Progenitor cell of endocrine pancreas (in vitro differentiated cells): ENCODE measurements around the gene DPYSL5. TPM values are rescaled to one million over a fixed set of nuclear protein-coding genes. Genes with fewer than 3 reads are reported as not detected.
"Not testable (repeated sequence)": the region's sequence is repeated elsewhere in the genome, so short reads cannot be mapped to it uniquely, and the experiment has no call there.

Experiments used
- DNase-seq: peaks from one replicate; pipeline ENCODE4 v3.0.0; 2021; ENCODE audit warnings: low spot score; ENCODE audit not compliant: unreplicated experiment
- H3K27ac Mint-ChIP-seq: 2 replicates; pipeline ENCODE4 v1.8.0; 2021; ENCODE audit warnings: mild to moderate bottlenecking, moderate library complexity, mixed read lengths
- H3K27me3 Mint-ChIP-seq: 2 replicates; pipeline ENCODE4 v1.8.0; 2021; ENCODE audit warnings: mixed read lengths
- H3K36me3 Mint-ChIP-seq: 2 replicates; pipeline ENCODE4 v1.8.0; 2022; ENCODE audit warnings: mixed read lengths; ENCODE audit not compliant: insufficient read depth
- H3K4me1 Mint-ChIP-seq: 2 replicates; pipeline ENCODE4 v1.8.0; 2021; ENCODE audit warnings: low read depth, mixed read lengths
- H3K4me3 Mint-ChIP-seq: 2 replicates; pipeline ENCODE4 v1.8.0; 2021; ENCODE audit warnings: low read depth, mild to moderate bottlenecking, moderate library complexity, mixed read lengths
- H3K9me3 Mint-ChIP-seq: 2 replicates; pipeline ENCODE4 v1.8.0; 2021; ENCODE audit warnings: low read depth, mixed read lengths
- total RNA-seq: library from RNA; stranded (reverse); gene quantifications from 2 replicates; pipeline ENCODE4 v1.2.1, GENCODE V29; 2021
- TF ChIP-seq, protein P1 (sequence below): fragments of 200-600 bp; sonication (generic); IDR thresholded peaks from one replicate; pipeline ENCODE4 v1.5.0; 2021; ENCODE audit warnings: antibody characterized with exemption, mild to moderate bottlenecking; ENCODE audit not compliant: unreplicated experiment

DPYSL5 gene
- total RNA-seq, 1 donor from 2014 or later: 75.0 TPM

DNA sequence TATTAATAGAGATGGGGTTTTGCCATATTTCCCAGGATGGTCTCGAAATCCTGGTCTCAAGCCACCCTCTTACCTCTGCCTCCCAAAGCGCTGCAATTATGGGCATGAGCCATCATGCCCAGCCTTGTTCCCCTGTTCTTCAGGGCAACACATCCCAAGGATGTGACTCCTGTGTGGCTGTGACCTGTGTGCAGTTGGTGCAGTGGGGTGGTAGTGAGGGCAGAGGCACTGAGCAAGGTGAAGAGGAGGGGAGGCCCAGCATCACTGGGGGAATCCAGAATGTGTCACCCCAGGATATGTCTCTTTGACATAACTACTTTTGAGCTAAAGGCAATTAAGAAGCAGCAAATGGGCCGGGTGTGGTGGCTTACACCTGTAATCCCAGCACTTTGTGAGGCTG, 38.7 kb upstream of the DPYSL5 start:
- H3K4me1 Mint-ChIP-seq: no peaks in the 10 kb centered on the region
- H3K27me3 Mint-ChIP-seq: peaks cover 10% of the 10 kb centered on the region
- DNase-seq: no peak
- no peaks in the 10 kb centered on the region for H3K9me3 Mint-ChIP-seq
- TF ChIP-seq, protein P1, sequence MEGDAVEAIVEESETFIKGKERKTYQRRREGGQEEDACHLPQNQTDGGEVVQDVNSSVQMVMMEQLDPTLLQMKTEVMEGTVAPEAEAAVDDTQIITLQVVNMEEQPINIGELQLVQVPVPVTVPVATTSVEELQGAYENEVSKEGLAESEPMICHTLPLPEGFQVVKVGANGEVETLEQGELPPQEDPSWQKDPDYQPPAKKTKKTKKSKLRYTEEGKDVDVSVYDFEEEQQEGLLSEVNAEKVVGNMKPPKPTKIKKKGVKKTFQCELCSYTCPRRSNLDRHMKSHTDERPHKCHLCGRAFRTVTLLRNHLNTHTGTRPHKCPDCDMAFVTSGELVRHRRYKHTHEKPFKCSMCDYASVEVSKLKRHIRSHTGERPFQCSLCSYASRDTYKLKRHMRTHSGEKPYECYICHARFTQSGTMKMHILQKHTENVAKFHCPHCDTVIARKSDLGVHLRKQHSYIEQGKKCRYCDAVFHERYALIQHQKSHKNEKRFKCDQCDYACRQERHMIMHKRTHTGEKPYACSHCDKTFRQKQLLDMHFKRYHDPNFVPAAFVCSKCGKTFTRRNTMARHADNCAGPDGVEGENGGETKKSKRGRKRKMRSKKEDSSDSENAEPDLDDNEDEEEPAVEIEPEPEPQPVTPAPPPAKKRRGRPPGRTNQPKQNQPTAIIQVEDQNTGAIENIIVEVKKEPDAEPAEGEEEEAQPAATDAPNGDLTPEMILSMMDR: no peak
- no peak overlapping the region for H3K27ac Mint-ChIP-seq
- no peak overlapping the region for H3K4me3 Mint-ChIP-seq
- no peaks in the 10 kb centered on the region for H3K36me3 Mint-ChIP-seq

DNA sequence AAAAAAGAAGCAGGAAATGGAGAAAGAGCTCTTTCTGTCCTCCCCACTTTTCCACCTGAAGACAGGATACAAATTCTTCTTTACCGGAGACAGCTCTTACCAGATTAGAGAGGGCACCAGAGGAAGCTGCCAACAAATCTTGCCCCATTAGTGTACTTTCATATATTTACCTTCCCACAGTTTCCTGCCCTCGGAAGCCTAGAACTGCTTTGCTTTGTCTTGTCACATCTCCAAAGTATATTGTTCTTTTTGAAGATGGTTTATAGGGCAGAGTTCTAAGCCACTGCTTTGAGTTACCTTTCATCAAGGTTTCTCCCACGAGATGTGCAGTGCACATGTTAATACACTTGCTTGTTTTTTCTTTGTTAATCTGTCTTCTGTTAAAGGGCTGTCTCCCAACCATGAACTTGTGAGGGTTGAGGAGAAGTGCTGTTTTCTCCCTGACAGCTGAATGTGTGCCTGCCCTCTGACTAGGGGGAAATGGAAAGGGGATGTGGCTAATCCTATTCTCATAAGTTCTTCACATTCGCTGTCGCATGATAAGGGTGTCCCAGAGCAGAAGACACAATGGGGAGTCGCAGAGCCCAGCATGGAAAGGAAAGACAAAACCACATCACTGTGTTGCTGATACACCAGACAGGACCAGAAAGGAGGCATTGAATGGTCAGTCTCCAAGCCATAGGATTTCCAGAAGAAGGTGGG, 37.9 kb upstream of the DPYSL5 start:
- Mint-ChIP-seq H3K27me3 (peaks cover 10% of the 10 kb centered on the region), H3K4me3 (no peak overlapping the region), H3K27ac (no peak overlapping the region), H3K9me3 (peaks cover 2% of the 10 kb centered on the region), H3K36me3 (no peaks in the 10 kb centered on the region), H3K4me1 (no peaks in the 10 kb centered on the region)
- DNase-seq: no peak
- TF ChIP-seq, protein P1: no peak

DNA sequence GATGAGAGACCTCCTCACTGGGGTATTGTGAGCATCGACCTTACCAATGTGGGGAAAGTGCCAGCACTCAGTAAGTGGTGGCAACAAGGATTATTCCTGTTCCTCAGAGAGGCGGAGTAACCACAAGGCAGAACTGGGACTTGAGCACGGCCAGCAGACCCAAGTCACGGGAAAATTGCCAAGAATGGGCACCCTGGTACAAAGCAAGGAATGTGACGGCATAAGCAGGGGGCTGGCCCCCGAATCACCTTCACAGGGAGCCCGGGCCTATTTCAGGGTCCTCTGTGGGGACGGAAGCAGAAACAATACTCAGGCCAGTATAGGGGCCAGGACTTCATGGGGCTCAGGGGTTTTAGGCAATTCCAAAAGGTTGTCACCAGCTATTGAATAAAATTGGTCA, 36.7 kb upstream of the DPYSL5 start:
- Mint-ChIP-seq H3K9me3 (peaks cover 4% of the 10 kb centered on the region), H3K27ac (no peak overlapping the region), H3K4me3 (no peak overlapping the region), H3K27me3 (peaks cover 10% of the 10 kb centered on the region), H3K36me3 (no peaks in the 10 kb centered on the region), H3K4me1 (no peaks in the 10 kb centered on the region)
- no peak for DNase-seq
- TF ChIP-seq, protein P1: no peak

DNA sequence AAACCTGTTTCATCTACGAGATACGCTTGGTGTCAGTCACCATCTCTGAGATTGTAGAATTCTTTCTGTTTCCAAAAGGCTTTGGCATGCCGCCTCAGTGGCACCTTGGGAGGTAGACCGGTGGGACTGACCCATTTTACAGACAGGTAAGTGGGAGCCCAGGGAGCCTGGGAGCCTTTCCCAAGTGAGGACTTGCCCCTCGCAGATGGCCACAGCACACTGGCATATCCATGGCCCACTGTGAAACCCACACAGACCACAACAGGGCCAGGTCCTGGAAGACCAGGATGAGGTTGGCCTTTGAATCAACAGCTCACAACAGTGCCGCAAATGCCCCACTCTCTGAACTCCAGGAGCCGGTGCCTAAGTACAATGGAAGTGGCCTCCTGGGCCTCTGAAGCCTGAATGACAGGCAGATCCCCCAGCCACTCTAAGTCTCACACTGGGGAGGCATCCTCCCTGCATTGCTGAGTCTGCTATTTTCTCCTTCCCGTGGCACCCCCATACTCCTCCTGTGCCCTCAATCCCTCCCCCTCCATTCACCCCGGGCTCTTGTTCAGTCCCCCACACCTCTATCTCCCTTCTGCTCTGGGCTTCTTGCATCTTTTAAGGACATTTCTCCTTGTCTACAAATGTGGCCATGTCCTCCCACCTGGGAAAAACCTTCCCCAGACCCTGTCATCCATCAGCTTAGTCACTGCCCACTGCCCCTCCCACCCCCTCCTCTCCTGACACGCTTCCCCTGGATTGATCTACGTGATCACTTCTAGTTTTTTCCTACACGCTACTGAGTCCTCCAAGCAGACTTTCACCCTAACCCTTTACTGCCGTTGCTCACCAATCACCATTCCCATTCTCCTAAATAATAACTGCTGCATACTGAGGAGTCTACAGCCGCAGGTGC, 35.9 kb upstream of the DPYSL5 start:
- peaks cover 4% of the 10 kb centered on the region for H3K9me3 Mint-ChIP-seq
- no peak overlapping the region for H3K27ac Mint-ChIP-seq
- no peak overlapping the region for H3K4me3 Mint-ChIP-seq
- DNase-seq: no peak
- H3K36me3 Mint-ChIP-seq: no peaks in the 10 kb centered on the region
- no peaks in the 10 kb centered on the region for H3K4me1 Mint-ChIP-seq
- peaks cover 10% of the 10 kb centered on the region for H3K27me3 Mint-ChIP-seq
- TF ChIP-seq, protein P1: no peak

DNA sequence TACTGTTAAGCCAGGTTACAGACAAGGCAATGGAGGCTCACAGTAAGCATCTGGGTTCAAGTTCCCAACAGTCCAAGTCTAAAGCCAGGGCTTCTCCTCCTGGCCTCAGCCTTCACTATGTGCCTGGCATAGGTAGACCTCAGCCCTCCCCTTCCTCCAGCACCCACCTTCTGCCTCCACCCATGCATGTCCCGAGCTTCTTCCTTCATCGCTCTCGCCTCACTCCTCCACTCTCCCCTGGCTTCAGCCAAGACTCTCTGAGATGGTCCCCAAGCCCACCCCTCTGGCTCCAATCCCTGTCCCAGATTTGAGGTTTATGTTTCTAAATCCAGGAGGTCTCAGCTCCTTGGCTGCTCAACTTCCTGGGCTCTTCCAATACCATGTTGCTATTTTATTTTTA, 35.2 kb upstream of the DPYSL5 start:
- no peaks in the 10 kb centered on the region for H3K36me3 Mint-ChIP-seq
- TF ChIP-seq, protein P1: no peak
- H3K27ac Mint-ChIP-seq: no peak overlapping the region
- DNase-seq: no peak
- no peaks in the 10 kb centered on the region for H3K4me1 Mint-ChIP-seq
- peaks cover 4% of the 10 kb centered on the region for H3K9me3 Mint-ChIP-seq
- H3K4me3 Mint-ChIP-seq: no peak overlapping the region
- H3K27me3 Mint-ChIP-seq: peaks cover 12% of the 10 kb centered on the region

DNA sequence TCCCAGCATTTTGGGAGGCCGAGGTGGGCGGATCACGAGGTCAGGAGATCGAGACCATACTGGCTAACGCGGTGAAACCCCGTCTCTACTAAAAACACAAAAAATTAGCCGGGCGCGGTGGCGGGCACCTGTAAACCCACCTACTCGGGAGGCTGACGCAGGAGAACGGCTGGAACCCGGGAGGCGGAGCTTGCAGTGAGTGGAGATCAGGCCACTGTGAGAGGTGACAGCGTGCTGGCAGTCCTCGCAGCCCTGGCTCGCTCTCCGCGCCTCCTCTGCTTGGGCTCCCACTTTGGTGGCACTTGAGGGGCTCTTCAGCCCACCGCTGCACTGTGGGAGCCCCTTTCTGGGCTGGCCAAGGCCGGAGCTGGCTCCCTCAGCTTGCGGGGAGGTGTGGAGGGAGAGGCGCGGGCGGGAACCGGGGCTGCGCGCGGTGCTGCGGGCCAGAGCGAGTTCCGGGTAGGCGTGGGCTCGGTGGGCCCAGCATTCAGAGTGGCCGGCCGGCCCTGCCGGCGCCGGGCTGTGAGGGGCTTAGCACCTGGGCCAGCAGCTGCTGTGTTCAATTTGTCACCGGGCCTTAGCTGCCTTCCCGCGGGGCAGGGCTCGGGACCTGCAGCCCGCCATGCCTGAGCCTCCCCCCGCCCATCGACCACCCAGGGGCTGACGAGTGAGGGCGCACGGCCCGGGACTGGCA, 33.7 kb upstream of the DPYSL5 start:
- H3K4me1 Mint-ChIP-seq, H3K36me3 Mint-ChIP-seq, DNase-seq, H3K27ac Mint-ChIP-seq, H3K9me3 Mint-ChIP-seq, H3K4me3 Mint-ChIP-seq: not testable (repeated sequence)
- H3K27me3 Mint-ChIP-seq: peaks cover 24% of the 10 kb centered on the region
